ENCODE measurements around the gene PACRG. TPM values are rescaled to one million over a fixed set of nuclear protein-coding genes. Genes with fewer than 3 reads are reported as not detected.

Gene PACRG
- total and polyA plus RNA-seq, 2 of the 8 experiments (the other 6 are each of a cell fraction or from before 2014, with no cell fraction given), result 0.44 to 0.54 TPM

DNA sequence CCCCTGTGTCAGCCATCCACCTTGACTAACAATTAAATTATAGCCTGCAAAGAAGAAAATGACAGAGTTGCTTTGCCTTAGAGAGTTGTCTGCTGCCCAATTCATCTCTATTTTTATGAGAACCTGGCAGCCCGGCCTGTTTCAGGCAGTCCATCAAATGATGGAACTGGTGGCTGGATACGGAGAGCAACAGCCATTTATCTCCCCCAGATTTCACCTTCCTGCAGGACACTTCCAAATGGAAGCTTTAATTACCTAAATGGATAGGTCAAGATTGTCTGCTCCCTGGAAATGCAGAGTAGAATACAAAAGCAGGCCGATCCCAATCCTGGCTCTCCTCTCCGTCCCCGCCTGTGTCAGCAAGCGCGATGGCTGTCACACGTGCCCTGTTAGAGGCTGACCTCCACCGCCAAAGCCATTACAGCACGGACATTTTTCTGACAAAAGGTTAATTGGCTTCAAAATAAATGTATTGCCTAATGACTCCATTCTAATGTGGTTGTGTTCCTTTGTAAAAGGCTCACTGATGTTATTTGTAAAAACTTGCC is 86.7 kb downstream of the PACRG start:
- Histone ChIP-seq H3K4ac (replicated peaks; ENCODE audit: insufficient read length, low read depth, low read length) (no peak overlapping the region), H2BK20ac (ENCODE audit: low read length) (no peak overlapping the region), H3K27ac (ENCODE audit: low read depth, low read length) (no peak overlapping the region), H3K79me2 (ENCODE audit: control insufficient read depth in 1 of 2, insufficient read depth in 2 of 2, low read length in 2 of 2) (no peaks in the 10 kb centered on the region), H3K56ac (replicated peaks; ENCODE audit: insufficient read length, low read depth, low read length) (no peak overlapping the region), H4K8ac (ENCODE audit: extremely low read depth, insufficient read depth, low read length) (no peak overlapping the region), H4K20me1 (replicated peaks in 1 of 2; ENCODE audit: control insufficient read depth in 1 of 2, insufficient read depth in 2 of 2, low read length in 2 of 2) (no peaks in the 10 kb centered on the region), H2AFZ (ENCODE audit: low read length) (no peak overlapping the region), H3K4me1 (replicated peaks in 1 of 4; ENCODE audit: control insufficient read depth in 3 of 4, insufficient read depth in 4 of 4, low read length in 3 of 4) (no peaks in the 10 kb centered on the region), H2AK5ac (ENCODE audit: low read depth, low read length) (no peak overlapping the region), H3K36me3 (ENCODE audit: control insufficient read depth in 2 of 4, insufficient read depth in 4 of 4, low read length in 3 of 4) (no peaks in the 10 kb centered on the region), H3K9ac (replicated peaks in 1 of 4; ENCODE audit: extremely low read depth in 1 of 4, low read depth in 3 of 4, low read length in 3 of 4) (no peak overlapping the region), H2BK15ac (ENCODE audit: low read length) (no peak overlapping the region), H3K4me3 (ENCODE audit: extremely low read depth in 1 of 4, insufficient read depth in 2 of 4, low read depth in 3 of 4, low read length in 4 of 4) (no peak overlapping the region), H3K27me3 (replicated peaks in 1 of 4; ENCODE audit: control insufficient read depth in 3 of 4, extremely low read depth in 1 of 4, insufficient read depth in 3 of 4, low read length in 3 of 4) (no peaks in the 10 kb centered on the region), H2BK120ac (replicated peaks; ENCODE audit: low read depth, low read length) (no peak overlapping the region), H3K79me1 (ENCODE audit: low read depth, low read length) (no peaks in the 10 kb centered on the region), H2BK12ac (ENCODE audit: low read depth, low read length) (no peak overlapping the region), H3K9me3 (ENCODE audit: insufficient read depth in 2 of 2, low read depth in 1 of 2, low read length in 1 of 2) (no peaks in the 10 kb centered on the region), H3K14ac (ENCODE audit: insufficient read length) (no peak overlapping the region), H2BK5ac (ENCODE audit: low read depth, low read length) (no peak overlapping the region), H3K18ac (ENCODE audit: extremely low read depth, low read length) (no peak overlapping the region), H3K23me2 (ENCODE audit: low read depth, low read length) (no peaks in the 10 kb centered on the region), H3K23ac (ENCODE audit: insufficient read length) (no peak overlapping the region), H4K91ac (replicated peaks; ENCODE audit: insufficient read length, low read length) (no peak overlapping the region), H4K5ac (ENCODE audit: insufficient read length, low read depth, low read length) (no peak overlapping the region), H3K4me2 (ENCODE audit: insufficient read depth in 1 of 2, low read depth in 2 of 2, low read length in 2 of 2) (no peak overlapping the region)
- WGBS, 2 experiments (ENCODE audit: extremely low coverage in 1 of 2, insufficient coverage in 1 of 2, insufficient read length in 1 of 2, insufficient replicate concordance in 2 of 2, low coverage in 1 of 2, low lambda C conversion rate in 2 of 2, missing lambda C conversion rate in 1 of 2), result 88% methylated on average over 10 of the region's 10 CpGs; no CpG with 5 or more reads in 1 of the 2 experiments
- ChIA-PET POLR2A (ENCODE audit: partially characterized antibody) (no interaction called here), CTCF (ENCODE audit: partially characterized antibody) (no interaction called here)
- no peak for DNase-seq (ENCODE audit: low read depth in 1 of 2, low spot score in 2 of 2)
- no peak for FAIRE-seq
- TF ChIP-seq TBP (IDR thresholded peaks at IDR 0.05; ENCODE audit: low read depth, low read length), result no peak
